Endothelial cell of umbilical vein (primary cell): ENCODE measurements around the gene SGCD. TPM values are rescaled to one million over a fixed set of nuclear protein-coding genes. Genes with fewer than 3 reads are reported as not detected.

Source experiments
- BruUV-seq: library from RNA; stranded (reverse); fragments of 400-500 nt; replicated peaks from 2 replicates; lab custom pipeline; 2021; lab: Mats Ljungman, UMichigan
- CTCF ChIA-PET: fragments of 300-600, 350-600 bp; sonication (Branson Sonifier 250); formaldehyde crosslinking; loops from one replicate; lab custom pipeline; 2021; ENCODE audit warnings: antibody characterized with exemption, inconsistent platforms; lab: Charles Lee
- POLR2A ChIA-PET: fragments of 300-600, 350-600 bp; sonication (Branson Sonifier 250); formaldehyde crosslinking; loops from one replicate; lab custom pipeline; 2021; ENCODE audit warnings: antibody characterized with exemption, inconsistent platforms; lab: Charles Lee
- DNase-seq: peaks from one replicate; pipeline ENCODE4 v3.0.0-alpha.2; 2011; ENCODE audit warnings: low read depth, low spot score
- FAIRE-seq: peaks from 2 replicates; lab custom pipeline; 2011; peaks lifted over from hg19 to GRCh38; lab: Jason Lieb, UNC
- H2AFZ ChIP-seq: 2 replicates; pipeline ENCODE4 v1.6.0; 2012; ENCODE audit warnings: low read depth, low read length, control low read depth, inconsistent platforms
- H3K27ac ChIP-seq: 2 replicates; pipeline ENCODE4 v1.5.1; 2011; ENCODE audit warnings: low read depth, mild to moderate bottlenecking, control low read depth, low read length, moderate library complexity; ENCODE audit not compliant: insufficient read depth
- H3K27me3 ChIP-seq, 2 experiments: 2 replicates each; pipeline versions ENCODE4 v1.6.0 to v1.6.1; 2011; ENCODE audit warnings: low read length in 2 of 2, mixed read lengths in 1 of 2; ENCODE audit not compliant: control insufficient read depth in 2 of 2, insufficient read depth in 2 of 2
- H3K36me3 ChIP-seq, 2 experiments: 2 replicates in 1 of 2; 3 replicates in 1 of 2; pipeline ENCODE4 v1.5.1; 2011; ENCODE audit warnings: low read length in 2 of 2, mild to moderate bottlenecking in 1 of 2, moderate library complexity in 1 of 2; ENCODE audit not compliant: control insufficient read depth in 2 of 2, insufficient read depth in 2 of 2; ENCODE audit errors: extremely low read depth in 1 of 2
- H3K4me1 ChIP-seq: 3 replicates; pipeline ENCODE4 v1.5.1; 2011; ENCODE audit warnings: mild to moderate bottlenecking, low read length; ENCODE audit not compliant: control insufficient read depth, insufficient read depth; ENCODE audit errors: extremely low read depth
- H3K4me2 ChIP-seq: 2 replicates; pipeline ENCODE4 v1.6.1; 2011; ENCODE audit warnings: low read length, control low read depth, mixed read lengths; ENCODE audit not compliant: insufficient read depth
- H3K4me3 ChIP-seq, 3 experiments: fragments of 200-600 bp in 1 of 3; sonication (generic), shearing (Covaris generic) in 1 of 3; replicated peaks in 1 of 3; 2 replicates each; pipeline ENCODE4 v1.5.1; 2011 to 2016; ENCODE audit warnings: control low read depth in 3 of 3, low read length in 3 of 3, mild to moderate bottlenecking in 2 of 3, inconsistent platforms in 1 of 3, low read depth in 1 of 3, moderate library complexity in 1 of 3; ENCODE audit not compliant: insufficient read depth in 1 of 3
- H3K79me2 ChIP-seq: 2 replicates; pipeline ENCODE4 v1.6.0; 2012; ENCODE audit warnings: low read length, inconsistent platforms; ENCODE audit not compliant: control insufficient read depth, insufficient read depth
- H3K9ac ChIP-seq: replicated peaks from 2 replicates; pipeline ENCODE3; 2011; ENCODE audit warnings: low read length, control low read depth; ENCODE audit not compliant: insufficient read depth; ENCODE audit errors: extremely low read depth
- H3K9me1 ChIP-seq: replicated peaks from 3 replicates; pipeline ENCODE4 v1.6.0; 2011; ENCODE audit warnings: mild to moderate bottlenecking, low read length; ENCODE audit not compliant: control insufficient read depth, insufficient read depth; ENCODE audit errors: extremely low read depth
- H3K9me3 ChIP-seq: replicated peaks from 2 replicates; pipeline ENCODE4 v1.5.1; 2012; ENCODE audit warnings: low read length, inconsistent platforms; ENCODE audit not compliant: control insufficient read depth, insufficient read depth
- H4K20me1 ChIP-seq: replicated peaks from 2 replicates; pipeline ENCODE3; 2011; ENCODE audit warnings: mild to moderate bottlenecking, low read length; ENCODE audit not compliant: control insufficient read depth, insufficient read depth; ENCODE audit errors: extremely low read depth
- CTCF ChIP-seq, 2 donors: IDR thresholded peaks; 1 replicate in 1 of 2; 2 replicates in 1 of 2; pipeline ENCODE4 v1.5.1; 2011; ENCODE audit warnings: low read length in 2 of 2, mild to moderate bottlenecking in 2 of 2, moderate library complexity in 2 of 2, control low read depth in 1 of 2, inconsistent platforms in 1 of 2, low read depth in 1 of 2; ENCODE audit not compliant: insufficient read depth in 1 of 2; ENCODE audit errors: extremely low read depth in 1 of 2
- EZH2 ChIP-seq: IDR thresholded peaks from 2 replicates; pipeline ENCODE4 v1.6.1; 2012; ENCODE audit warnings: borderline replicate concordance, low read depth, mild to moderate bottlenecking, moderate library complexity, low read length, inconsistent platforms; ENCODE audit not compliant: severe bottlenecking
- FOS ChIP-seq: IDR thresholded peaks from 2 replicates; pipeline ENCODE4 v1.6.1; 2011; ENCODE audit warnings: mild to moderate bottlenecking, low read length, moderate library complexity, borderline replicate concordance; ENCODE audit not compliant: insufficient read depth
- GATA2 ChIP-seq: IDR thresholded peaks from 2 replicates; pipeline ENCODE4 v1.7.0; 2011; ENCODE audit warnings: low read depth, mild to moderate bottlenecking, moderate library complexity, mixed read lengths, low read length; ENCODE audit not compliant: insufficient read length, insufficient read depth
- JUN ChIP-seq: IDR thresholded peaks from 2 replicates; pipeline ENCODE4 v1.6.1; 2011; ENCODE audit warnings: borderline replicate concordance, low read depth; ENCODE audit not compliant: insufficient read length, insufficient read depth
- MAX ChIP-seq: IDR thresholded peaks from 2 replicates; pipeline ENCODE4 v1.6.1; 2011; ENCODE audit not compliant: insufficient read depth, insufficient read length
- MYC ChIP-seq: IDR thresholded peaks from one replicate; pipeline ENCODE4 v1.6.1; 2011; ENCODE audit warnings: mild to moderate bottlenecking, low read depth, low read length
- POLR2A ChIP-seq: IDR thresholded peaks from 2 replicates; pipeline ENCODE4 v1.6.1; 2012; ENCODE audit warnings: low read depth, mild to moderate bottlenecking, control low read depth, low read length
- POLR2AphosphoS5 ChIP-seq: IDR thresholded peaks from 2 replicates; pipeline ENCODE4 v1.6.1; 2012; ENCODE audit warnings: low read depth, mild to moderate bottlenecking, control low read depth, low read length, moderate library complexity; ENCODE audit not compliant: insufficient read depth
- dilution Hi-C: fragments of 300-500 bp; cut with MboI; formaldehyde crosslinking; loops from one replicate; pipeline ENCODE4 v1.15.0; 2019; ENCODE audit warnings: low sequenced_read_pairs; ENCODE audit not compliant: extremely low pct_ligation_motif_present
- intact Hi-C: fragments of 100-400 bp; cut with micrococcal nuclease; formaldehyde crosslinking; loops from one replicate; pipeline ENCODE4 v1.10.0; 2022
- polyA plus RNA-seq, 4 experiments: library from polyadenylated mRNA; depleted of rRNA in 3 of 4; stranded (reverse) in 3 of 4; unstranded in 1 of 4; fragments of >200 nt; gene quantifications; 2 replicates each; pipeline versions ENCODE4 v1.2.1 to v1.2.3, GENCODE V29; 2011 to 2012; ENCODE audit warnings: missing spikeins in 1 of 4
- total RNA-seq: library from RNA; stranded (reverse); gene quantifications from 2 replicates; pipeline ENCODE4 v1.2.3, GENCODE V29; 2021

Gene SGCD
- total and polyA plus RNA-seq, 2 donors (not counting 3 experiments of a cell fraction or from before 2014, with no cell fraction given), result not detected

GRCh38 chr5:156399323-156399722 lies 72.4 kb downstream of the SGCD start:
- POLR2A ChIA-PET, result no interaction called here

More at GRCh38 chr5:156399323-156399722, 72.4 kb downstream of the SGCD start:
- Histone ChIP-seq H3K9me1 (no peaks in the 10 kb centered on the region), H3K36me3 (no peaks in the 10 kb centered on the region), H3K27ac (no peak overlapping the region), H3K4me3 (no peak overlapping the region), H3K27me3 (no peaks in the 10 kb centered on the region), H2AFZ (no peak overlapping the region), H3K9ac (no peak overlapping the region), H3K9me3 (peaks cover 2% of the 10 kb centered on the region), H4K20me1 (no peaks in the 10 kb centered on the region), H3K4me2 (no peak overlapping the region), H3K4me1 (no peaks in the 10 kb centered on the region), H3K79me2 (no peaks in the 10 kb centered on the region)
- BruUV-seq, result no TSS peak
- CTCF ChIA-PET, result no interaction called here
- intact Hi-C loops, result no loop called here
- TF ChIP-seq POLR2AphosphoS5, result no peak
- no peak for TF ChIP-seq MAX
- no peak for TF ChIP-seq JUN
- TF ChIP-seq EZH2, result no peak
- no peak for TF ChIP-seq MYC
- TF ChIP-seq FOS, result no peak
- no peak for TF ChIP-seq GATA2
- no peak for TF ChIP-seq POLR2A
- TF ChIP-seq CTCF (IDR thresholded peaks at IDR 0.05; ENCODE audit: extremely low read depth in 1 of 2, insufficient read depth in 1 of 2, low read depth in 1 of 2, low read length in 2 of 2), result no peak
- DNase-seq, result no peak
- dilution Hi-C loops, result no loop called here
- no peak for FAIRE-seq
